ENCODE data around the gene LAMA1. TPM values are rescaled to one million over a fixed set of nuclear protein-coding genes. Genes with fewer than 3 reads are reported as not detected.
"Not testable (repeated sequence)": the region's sequence is repeated elsewhere in the genome, so short reads cannot be mapped to it uniquely, and the experiment has no call there.

LAMA1 gene
- polyA plus RNA-seq, 3 donors: 75.5 to 88.1 (median 77.7) TPM

- no peak for DNase-seq (ENCODE audit: extremely low read depth in 1 of 11, low read depth in 9 of 11, low spot score in 4 of 11)
Observed at GRCh38 chr18:6940451-6940850, 177.1 kb downstream of the LAMA1 start.

- DNase-seq (ENCODE audit: extremely low read depth in 1 of 11, low read depth in 9 of 11, low spot score in 4 of 11): no peak
Observed at GRCh38 chr18:6939972-6940371, 177.6 kb downstream of the LAMA1 start.

- DNase-seq (ENCODE audit: extremely low read depth in 1 of 11, low read depth in 9 of 11, low spot score in 4 of 11): not testable (repeated sequence)
Observed at GRCh38 chr18:6938403-6938802, 179.2 kb downstream of the LAMA1 start.

DNA sequence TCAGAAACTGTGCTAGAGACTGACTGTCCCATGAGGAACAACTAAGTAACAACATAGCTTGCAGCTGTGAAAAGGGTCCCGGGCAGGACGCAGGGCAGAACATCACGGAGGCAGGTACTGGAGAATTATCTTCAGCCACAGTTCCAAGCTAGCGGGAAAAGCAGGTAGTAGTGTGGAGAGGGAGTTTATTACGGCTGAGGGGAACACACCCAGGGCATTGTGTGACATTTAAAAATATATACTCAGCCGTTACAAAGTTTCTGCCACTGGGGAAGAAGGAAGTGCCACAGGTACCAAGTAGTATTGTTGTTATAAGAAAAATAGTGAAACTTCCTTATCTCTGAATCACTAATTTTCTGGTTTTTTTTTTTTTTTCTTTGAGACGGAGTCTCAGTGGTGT, 179.6 kb downstream of the LAMA1 start:
- no peak for DNase-seq (ENCODE audit: extremely low read depth in 1 of 11, low read depth in 9 of 11, low spot score in 4 of 11)

DNA sequence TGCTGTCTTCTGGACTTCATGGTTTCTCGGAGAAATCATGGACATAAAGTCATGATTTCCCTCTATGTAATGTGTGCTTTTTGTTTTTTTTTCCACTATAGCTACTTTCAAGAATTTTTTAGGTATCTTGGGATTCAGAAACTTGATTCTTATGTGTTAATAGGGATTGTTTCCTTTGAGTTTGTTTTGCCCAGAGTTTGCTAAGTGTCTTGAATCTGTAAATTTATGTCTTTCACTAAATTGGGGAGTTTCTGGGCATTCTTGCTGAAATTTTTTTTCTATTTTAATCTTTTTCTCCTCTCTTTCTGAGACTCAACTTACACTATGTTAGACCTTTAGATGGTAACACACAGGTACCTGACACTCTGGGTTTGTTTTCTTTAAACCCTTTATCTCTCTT, 182.7 kb downstream of the LAMA1 start:
- no peak for DNase-seq (ENCODE audit: extremely low read depth in 1 of 11, low read depth in 9 of 11, low spot score in 4 of 11)

DNA sequence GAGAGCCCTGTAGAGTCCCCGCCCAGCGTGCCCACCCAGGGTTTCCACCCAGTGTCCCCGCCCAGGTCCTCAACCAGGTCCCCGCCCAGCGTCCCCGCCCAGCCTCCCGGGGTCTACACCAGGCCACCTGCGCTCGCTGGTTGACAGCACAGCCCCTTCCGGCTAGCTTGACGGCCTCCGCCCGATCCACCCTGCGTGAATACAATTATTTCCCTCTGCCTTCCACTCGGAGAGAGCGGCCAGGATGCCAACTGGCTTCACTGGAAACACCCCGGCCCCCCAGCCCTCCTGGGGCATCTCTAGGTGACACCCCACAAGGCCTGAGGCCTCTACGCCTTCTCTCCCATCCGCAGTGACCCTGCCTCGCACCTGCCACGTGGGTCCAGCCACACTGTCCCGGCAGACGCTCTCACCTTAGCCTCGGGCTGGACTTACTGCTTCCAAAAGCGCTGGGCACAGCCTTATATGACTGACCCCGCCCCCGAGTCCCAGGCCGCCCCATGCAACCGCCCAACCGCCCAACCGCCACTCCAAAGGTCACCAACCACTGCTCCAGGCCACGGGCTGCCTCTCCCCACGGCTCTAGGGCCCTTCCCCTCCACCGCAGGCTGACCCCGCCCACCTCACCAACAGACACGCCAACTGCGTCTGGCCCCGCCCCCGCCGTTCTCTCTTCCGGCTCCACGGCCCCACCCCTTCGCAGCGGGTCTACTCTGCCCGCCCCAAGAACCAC, 188.1 kb downstream of the LAMA1 start:
- DNase-seq (ENCODE audit: extremely low read depth in 1 of 11, low read depth in 9 of 11, low spot score in 4 of 11): no peak

DNA sequence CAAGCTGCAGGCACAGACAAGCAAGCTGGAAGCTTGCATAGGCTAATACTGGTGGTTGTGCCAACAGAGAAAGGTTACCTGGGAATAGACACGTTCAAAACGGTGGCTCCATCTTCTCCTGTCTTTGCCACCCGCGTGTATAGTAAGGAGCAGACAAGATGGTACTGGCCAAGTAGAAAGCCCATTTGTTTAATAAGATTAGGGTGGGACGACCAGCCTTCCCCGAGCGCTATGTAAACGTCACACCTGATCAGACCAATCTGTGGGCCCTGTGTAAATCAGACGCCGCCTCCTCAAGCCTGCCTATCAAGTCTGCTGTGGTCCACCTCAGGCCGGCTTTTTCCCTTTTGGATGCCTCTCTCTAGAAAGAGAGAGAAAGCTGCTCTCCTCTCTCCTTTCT, 189.2 kb downstream of the LAMA1 start:
- DNase-seq (ENCODE audit: extremely low read depth in 1 of 11, low read depth in 9 of 11, low spot score in 4 of 11): no peak

DNA sequence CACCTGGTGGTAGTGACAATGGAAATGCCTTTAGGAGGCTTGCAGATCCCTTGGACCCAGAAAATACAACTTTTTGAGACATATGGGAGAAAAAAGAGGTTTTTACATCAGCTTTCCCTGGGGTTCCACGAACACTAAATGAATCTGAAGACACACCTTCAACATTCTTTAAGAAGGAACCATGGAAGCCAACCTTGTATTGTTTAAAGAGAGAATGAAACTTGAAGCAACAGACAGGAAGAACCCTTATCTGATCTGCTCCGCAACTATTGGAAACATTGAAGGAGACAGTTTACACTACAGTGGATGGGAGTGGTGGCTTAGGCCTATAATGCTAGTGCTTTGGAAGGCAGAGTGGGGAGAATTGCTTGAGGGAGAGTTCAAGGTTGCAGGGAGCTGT, 190.4 kb downstream of the LAMA1 start:
- no peak for DNase-seq (ENCODE audit: extremely low read depth in 1 of 11, low read depth in 9 of 11, low spot score in 4 of 11)

- no peak for DNase-seq (ENCODE audit: extremely low read depth in 1 of 11, low read depth in 9 of 11, low spot score in 4 of 11)
Observed at GRCh38 chr18:6923220-6923619, 194.4 kb downstream of the LAMA1 start.

DNA sequence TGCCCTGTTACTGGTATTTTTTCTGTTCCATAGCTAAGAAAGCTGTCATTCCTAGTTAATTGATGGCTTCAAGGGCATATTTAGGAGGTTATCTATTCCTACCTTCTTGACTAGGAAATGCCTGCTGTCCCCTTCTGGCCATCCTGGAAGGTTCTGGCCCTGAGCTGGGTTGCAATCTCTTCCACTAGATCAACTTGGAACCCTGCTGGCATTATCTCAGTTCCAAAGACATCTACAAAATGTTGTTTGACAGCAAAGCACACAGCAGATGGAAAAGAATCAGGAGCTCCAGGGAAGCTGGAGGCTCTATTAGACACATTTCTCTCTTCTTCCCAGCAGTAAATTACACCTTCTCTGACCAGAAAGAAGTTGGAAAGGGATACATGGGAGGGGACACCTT, 196.0 kb downstream of the LAMA1 start:
- no peak for DNase-seq (ENCODE audit: extremely low read depth in 1 of 11, low read depth in 9 of 11, low spot score in 4 of 11)

DNA sequence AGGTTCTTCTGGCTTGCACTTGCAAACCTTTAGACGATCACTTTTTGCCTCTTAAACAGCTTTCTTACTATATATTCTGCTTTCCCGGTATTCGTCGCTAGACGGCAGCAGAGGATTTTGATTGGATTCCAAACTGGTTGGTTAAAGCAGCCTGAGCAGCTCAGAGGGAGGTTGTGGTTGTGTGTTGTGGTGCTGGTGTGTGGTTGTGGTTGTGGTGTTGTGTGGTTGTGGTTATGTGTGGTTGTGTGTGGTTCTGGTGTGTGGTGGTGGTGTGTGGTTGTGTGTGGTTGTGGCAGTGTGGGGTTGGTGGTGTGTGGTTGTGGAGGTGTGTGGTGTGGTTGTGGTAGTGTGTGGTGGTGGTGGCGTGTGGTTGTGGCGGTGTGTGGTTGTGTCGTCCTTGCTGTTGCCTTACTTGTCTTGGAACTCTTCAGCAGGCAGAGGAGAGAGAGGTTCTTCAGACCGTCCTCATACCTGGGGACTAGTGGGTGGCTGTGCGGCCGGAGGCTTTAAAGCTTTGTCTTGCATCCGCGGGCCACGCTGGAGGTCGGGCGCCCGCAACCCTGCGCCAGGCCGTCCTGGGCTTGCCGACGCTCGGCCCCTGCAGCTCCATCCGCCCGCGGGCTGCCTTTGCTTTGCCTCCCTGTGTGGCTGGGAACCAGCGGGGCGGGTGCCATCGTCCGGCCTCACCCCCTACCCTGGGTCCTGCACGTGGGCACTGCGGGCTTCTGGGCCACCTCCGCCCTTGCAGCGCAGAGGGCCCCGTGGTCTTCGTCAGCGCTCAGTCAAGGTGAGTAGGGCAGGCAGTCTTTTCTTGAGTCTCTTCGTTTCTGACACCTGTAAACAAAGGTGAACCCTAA, 197.3 kb downstream of the LAMA1 start:
- DNase-seq (ENCODE audit: extremely low read depth in 1 of 11, low read depth in 9 of 11, low spot score in 4 of 11): peak; percentile 27 to 69 (median 51)

GRCh38 chr18:6917072-6917471, 200.5 kb downstream of the LAMA1 start:
- DNase-seq (ENCODE audit: extremely low read depth in 1 of 11, low read depth in 9 of 11, low spot score in 4 of 11): peak in 3 of 11 donors; percentile 11 to 38 (median 13)

DNA sequence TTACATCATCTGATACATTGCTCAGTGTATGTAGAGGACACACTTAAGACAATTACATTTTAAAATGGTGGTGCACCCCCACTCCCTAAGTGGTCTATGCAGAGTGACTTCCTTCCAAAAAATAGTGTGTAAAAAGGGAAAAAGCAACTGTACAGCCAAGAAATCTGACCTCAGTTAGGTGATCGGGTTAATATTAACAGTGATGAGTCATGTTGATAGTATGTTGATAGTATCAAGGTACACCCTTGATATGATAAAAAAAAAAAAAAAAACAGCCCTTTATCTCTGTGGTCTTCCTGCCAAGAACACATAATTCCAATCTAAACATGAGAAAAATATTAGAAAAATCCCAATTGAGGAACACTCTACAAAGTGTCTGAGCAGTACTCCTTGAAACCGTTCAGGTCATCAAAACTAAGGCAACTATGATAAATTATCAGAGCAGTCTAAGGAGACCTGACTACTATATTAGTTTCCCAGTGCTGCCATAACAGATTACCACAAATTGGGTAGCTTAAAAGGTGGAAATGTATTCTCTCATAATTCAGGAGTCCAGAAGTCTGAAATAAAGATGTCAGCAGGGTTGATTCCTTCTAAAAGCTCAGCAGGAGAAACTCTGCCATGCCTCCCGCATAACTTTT, 216.2 kb downstream of the LAMA1 start:
- no peak for DNase-seq (ENCODE audit: extremely low read depth in 1 of 11, low read depth in 9 of 11, low spot score in 4 of 11)

DNA sequence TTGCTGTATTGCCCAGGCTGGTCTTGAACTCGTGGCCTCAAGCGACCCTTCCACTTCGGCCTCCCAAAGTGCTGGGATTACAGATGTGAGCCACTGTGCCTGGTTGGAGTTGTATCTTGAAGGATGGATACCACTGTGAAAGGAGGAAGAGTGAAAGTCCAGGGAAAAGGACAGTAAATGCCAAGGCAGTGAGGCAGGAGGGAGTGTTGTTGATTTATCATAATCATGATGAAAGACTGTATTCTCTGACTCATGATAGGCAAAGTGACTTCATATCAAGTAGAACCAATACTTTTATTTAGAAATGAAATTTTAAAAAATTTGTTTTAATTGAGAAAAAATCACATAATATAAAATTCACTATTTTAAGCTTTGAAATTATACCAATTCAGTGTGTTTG, 225.8 kb downstream of the LAMA1 start:
- no peak for DNase-seq (ENCODE audit: extremely low read depth in 1 of 11, low read depth in 9 of 11, low spot score in 4 of 11)

Other genes with a start within 250 kb of the LAMA1 start
- under 1 TPM; 0.29 to 0.65 (median 0.56) TPM for gene LRRC30, start 113.3 kb upstream of the LAMA1 start, polyA plus RNA-seq (ENCODE audit: insufficient read length in 3 of 3)